ENCODE results near the gene ZNRF1. TPM values are rescaled to one million over a fixed set of nuclear protein-coding genes. Genes with fewer than 3 reads are reported as not detected.

ZNRF1 gene
- total RNA-seq, 1 experiment from 2014 or later, result 48.2 TPM

DNA sequence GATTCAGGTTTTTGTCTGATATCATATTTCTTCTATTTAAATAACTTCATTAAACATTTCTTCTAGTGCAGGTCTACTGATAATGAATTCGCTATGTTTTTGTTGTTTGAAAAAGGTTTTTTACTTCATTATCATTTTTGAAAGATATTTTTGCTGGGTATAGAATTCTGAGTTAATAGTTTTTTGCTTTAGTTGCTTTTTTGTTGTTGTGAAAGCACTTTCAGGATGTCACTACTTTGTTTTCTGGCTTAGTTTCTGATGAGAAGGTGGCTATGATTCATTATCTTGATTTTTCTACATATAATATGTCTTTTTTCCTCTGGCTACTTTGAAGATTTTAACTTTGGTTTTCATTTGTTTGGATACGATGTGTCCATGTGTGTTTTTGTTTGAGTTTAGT lies 153.0 kb downstream of the ZNRF1 start (continued):
- TF ChIP-seq, protein P1, sequence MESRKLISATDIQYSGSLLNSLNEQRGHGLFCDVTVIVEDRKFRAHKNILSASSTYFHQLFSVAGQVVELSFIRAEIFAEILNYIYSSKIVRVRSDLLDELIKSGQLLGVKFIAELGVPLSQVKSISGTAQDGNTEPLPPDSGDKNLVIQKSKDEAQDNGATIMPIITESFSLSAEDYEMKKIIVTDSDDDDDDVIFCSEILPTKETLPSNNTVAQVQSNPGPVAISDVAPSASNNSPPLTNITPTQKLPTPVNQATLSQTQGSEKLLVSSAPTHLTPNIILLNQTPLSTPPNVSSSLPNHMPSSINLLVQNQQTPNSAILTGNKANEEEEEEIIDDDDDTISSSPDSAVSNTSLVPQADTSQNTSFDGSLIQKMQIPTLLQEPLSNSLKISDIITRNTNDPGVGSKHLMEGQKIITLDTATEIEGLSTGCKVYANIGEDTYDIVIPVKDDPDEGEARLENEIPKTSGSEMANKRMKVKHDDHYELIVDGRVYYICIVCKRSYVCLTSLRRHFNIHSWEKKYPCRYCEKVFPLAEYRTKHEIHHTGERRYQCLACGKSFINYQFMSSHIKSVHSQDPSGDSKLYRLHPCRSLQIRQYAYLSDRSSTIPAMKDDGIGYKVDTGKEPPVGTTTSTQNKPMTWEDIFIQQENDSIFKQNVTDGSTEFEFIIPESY (IDR thresholded peaks at IDR 0.05; ENCODE audit: extremely low read depth, insufficient replicate concordance, low read length), result no peak
- TF ChIP-seq JUND (IDR thresholded peaks at IDR 0.05) (no peak), EZH2 (IDR thresholded peaks at IDR 0.05) (no peak), SIN3A (IDR thresholded peaks at IDR 0.05; ENCODE audit: low read depth) (no peak), RAD21 (IDR thresholded peaks at IDR 0.05; ENCODE audit: low read depth) (no peak)
- TF ChIP-seq, protein P2, sequence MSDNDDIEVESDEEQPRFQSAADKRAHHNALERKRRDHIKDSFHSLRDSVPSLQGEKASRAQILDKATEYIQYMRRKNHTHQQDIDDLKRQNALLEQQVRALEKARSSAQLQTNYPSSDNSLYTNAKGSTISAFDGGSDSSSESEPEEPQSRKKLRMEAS (IDR thresholded peaks at IDR 0.05), result no peak

DNA sequence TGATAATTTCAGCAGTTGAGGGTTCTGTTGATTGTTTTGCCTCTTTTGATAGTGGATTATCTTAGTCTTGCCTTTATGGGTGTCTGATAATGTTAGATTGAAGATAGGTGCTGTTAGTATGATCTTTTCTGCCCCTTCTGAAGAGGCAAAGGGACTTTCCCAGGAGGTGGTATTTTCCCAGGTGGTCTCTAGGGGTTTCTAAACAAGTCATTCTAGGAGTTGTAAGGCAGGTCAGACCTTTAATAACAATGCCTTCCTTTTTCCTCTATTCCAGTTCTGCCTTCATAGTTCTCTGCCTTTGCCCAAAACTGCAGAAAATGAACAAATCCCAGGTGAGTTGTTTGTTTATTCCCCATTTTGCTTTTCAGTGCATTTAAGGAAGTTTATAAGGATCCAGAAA lies 153.8 kb downstream of the ZNRF1 start:
- Histone ChIP-seq H3K4me1 (ENCODE audit: control insufficient read depth in 1 of 2, insufficient read depth in 2 of 2, low read length in 2 of 2) (peaks cover 4 to 13% of the 10 kb centered on the region in 2 experiments; a peak in 3 of 4 replicates), H3K9ac (ENCODE audit: low read length) (no peak overlapping the region), H3K27me3 (ENCODE audit: insufficient read depth, low read length) (no peaks in the 10 kb centered on the region), H3K4me2 (ENCODE audit: low read length) (no peak overlapping the region), H3K36me3 (ENCODE audit: control insufficient read depth in 1 of 2, insufficient read depth in 2 of 2, low read length in 2 of 2) (peaks cover 0 to 35% of the 10 kb centered on the region in 2 experiments; a peak in 2 of 4 replicates), H2AFZ (ENCODE audit: low read depth, low read length, poor library complexity, severe bottlenecking) (no peak overlapping the region), H3K9me2 (ENCODE audit: insufficient read depth) (no peaks in the 10 kb centered on the region), H3K79me2 (ENCODE audit: insufficient read depth, low read length) (peaks cover 39% of the 10 kb centered on the region), H4K20me1 (ENCODE audit: insufficient read depth) (no peaks in the 10 kb centered on the region), H3K9me3 (ENCODE audit: control insufficient read depth in 1 of 2, insufficient read depth in 1 of 2, low read depth in 1 of 2, low read length in 2 of 2) (peaks cover 12 to 26% of the 10 kb centered on the region in 2 experiments; a peak in 2 of 4 replicates), H3K4me3 (replicated peaks in 1 of 2; ENCODE audit: low read depth in 1 of 2, low read length in 2 of 2) (no peak overlapping the region), H3K27ac (ENCODE audit: low read depth, low read length) (no peak overlapping the region)
- ATAC-seq (no peak), DNase-seq (ENCODE audit: low read depth, low spot score) (no peak)
- intact Hi-C loops (cut with micrococcal nuclease), result no loop called here
- ChIA-PET CTCF (no interaction called here), POLR2A (no interaction called here), RAD21 (ENCODE audit: low non-redundant PET in 1 of 2, low total read pairs in 2 of 2, uncharacterized antibody in 2 of 2, unreplicated experiment in 2 of 2) (no interaction called here)
- no peak for TF ChIP-seq POLR2A (IDR thresholded peaks at IDR 0.05; ENCODE audit: borderline replicate concordance, extremely low read depth, insufficient read depth, insufficient read length)
- TF ChIP-seq, protein P3, sequence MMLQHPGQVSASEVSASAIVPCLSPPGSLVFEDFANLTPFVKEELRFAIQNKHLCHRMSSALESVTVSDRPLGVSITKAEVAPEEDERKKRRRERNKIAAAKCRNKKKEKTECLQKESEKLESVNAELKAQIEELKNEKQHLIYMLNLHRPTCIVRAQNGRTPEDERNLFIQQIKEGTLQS (IDR thresholded peaks at IDR 0.05), result no peak
- no peak for TF ChIP-seq EZH2 (IDR thresholded peaks at IDR 0.05)
- no TSS peak for BruUV-seq (replicated peaks)
